Ishikawa (cell line): ENCODE results near the gene PARP16.

ENCODE experiments used
- CEBPB ChIP-seq: IDR thresholded peaks from 2 replicates; pipeline ENCODE4 v1.6.1; 2012
- CREB1 ChIP-seq: IDR thresholded peaks from 2 replicates; pipeline ENCODE4 v1.6.1; 2012; ENCODE audit warnings: low read depth
- EGR1 ChIP-seq: IDR thresholded peaks from 2 replicates; pipeline ENCODE4 v1.6.1; 2012
- EP300 ChIP-seq: IDR thresholded peaks from 2 replicates; pipeline ENCODE4 v1.6.1; 2012; ENCODE audit warnings: borderline replicate concordance
- FOXM1 ChIP-seq: IDR thresholded peaks from 2 replicates; pipeline ENCODE4 v1.6.1; 2012; ENCODE audit warnings: low read depth, borderline replicate concordance
- MAX ChIP-seq: IDR thresholded peaks from 2 replicates; pipeline ENCODE4 v1.6.1; 2012
- NFIC ChIP-seq: IDR thresholded peaks from 2 replicates; pipeline ENCODE4 v1.6.1; 2012
- RAD21 ChIP-seq: IDR thresholded peaks from 2 replicates; pipeline ENCODE4 v1.6.1; 2012; ENCODE audit warnings: low read depth
- REST ChIP-seq: IDR thresholded peaks from 2 replicates; pipeline ENCODE4 v1.6.1; 2012; ENCODE audit warnings: low read depth, mild to moderate bottlenecking
- TAF1 ChIP-seq: IDR thresholded peaks from 2 replicates; pipeline ENCODE4 v1.6.1; 2012; ENCODE audit warnings: low read depth, mild to moderate bottlenecking
- TCF12 ChIP-seq: IDR thresholded peaks from 2 replicates; pipeline ENCODE4 v1.6.1; 2012; ENCODE audit warnings: low read depth
- TEAD4 ChIP-seq: IDR thresholded peaks from 2 replicates; pipeline ENCODE4 v1.6.1; 2012
- USF1 ChIP-seq: IDR thresholded peaks from 2 replicates; pipeline ENCODE4 v1.6.1; 2012
- YY1 ChIP-seq: IDR thresholded peaks from 2 replicates; pipeline ENCODE4 v1.6.1; 2012; ENCODE audit warnings: low read depth
- ZBTB7A ChIP-seq: IDR thresholded peaks from 2 replicates; pipeline ENCODE4 v1.6.1; 2012; ENCODE audit warnings: low read depth

Gene PARP16

GRCh38 chr15:65254758-65255157 lies 31.9 kb downstream of the PARP16 start:
- TF ChIP-seq REST (no peak), TEAD4 (no peak), RAD21 (no peak), FOXM1 (no peak), ZBTB7A (no peak), NFIC (no peak), TCF12 (no peak), CEBPB (no peak), USF1 (no peak), EP300 (no peak), TAF1 (no peak), MAX (no peak), EGR1 (no peak), CREB1 (no peak)

GRCh38 chr15:65254356-65254755 lies 32.3 kb downstream of the PARP16 start:
- no peak for TF ChIP-seq YY1
- TF ChIP-seq REST = no peak
- TF ChIP-seq TEAD4 = no peak
- no peak for TF ChIP-seq MAX
- no peak for TF ChIP-seq TAF1
- no peak for TF ChIP-seq NFIC
- no peak for TF ChIP-seq TCF12
- TF ChIP-seq RAD21 = no peak
- no peak for TF ChIP-seq ZBTB7A
- no peak for TF ChIP-seq CREB1
- no peak for TF ChIP-seq USF1

- TF ChIP-seq TAF1 = no peak
- TF ChIP-seq REST = no peak
- no peak for TF ChIP-seq USF1
- TF ChIP-seq NFIC = no peak
- no peak for TF ChIP-seq YY1
- no peak for TF ChIP-seq EP300
- no peak for TF ChIP-seq CREB1
Observed at GRCh38 chr15:65249641-65250040, 37.0 kb downstream of the PARP16 start.

GRCh38 chr15:65248511-65249255 lies 38.0 kb downstream of the PARP16 start:
- TF ChIP-seq YY1 (no peak), USF1 (no peak), MAX (no peak), FOXM1 (no peak), TEAD4 (no peak)
